Keratinocyte (primary cell): ENCODE results near the gene TSPAN11.

Source experiments
- EZH2 ChIP-seq: IDR thresholded peaks from one replicate; pipeline ENCODE4 v1.6.1; 2012; ENCODE audit warnings: inconsistent platforms, mild to moderate bottlenecking, low read length, moderate library complexity
- TF ChIP-seq, protein P1 (sequence below), 3 experiments: IDR thresholded peaks in 1 of 3; conservative IDR thresholded peaks in 1 of 3; optimal IDR thresholded peaks in 1 of 3; 2 replicates in 2 of 3; 3 replicates in 1 of 3; pipeline versions ENCODE3 to v1.5.1; 2011; ENCODE audit warnings: low read length in 3 of 3, mild to moderate bottlenecking in 3 of 3, moderate library complexity in 2 of 3, control low read depth in 1 of 3, inconsistent platforms in 1 of 3; ENCODE audit not compliant: insufficient read depth in 2 of 3; ENCODE audit errors: extremely low read depth in 1 of 3

DNA sequence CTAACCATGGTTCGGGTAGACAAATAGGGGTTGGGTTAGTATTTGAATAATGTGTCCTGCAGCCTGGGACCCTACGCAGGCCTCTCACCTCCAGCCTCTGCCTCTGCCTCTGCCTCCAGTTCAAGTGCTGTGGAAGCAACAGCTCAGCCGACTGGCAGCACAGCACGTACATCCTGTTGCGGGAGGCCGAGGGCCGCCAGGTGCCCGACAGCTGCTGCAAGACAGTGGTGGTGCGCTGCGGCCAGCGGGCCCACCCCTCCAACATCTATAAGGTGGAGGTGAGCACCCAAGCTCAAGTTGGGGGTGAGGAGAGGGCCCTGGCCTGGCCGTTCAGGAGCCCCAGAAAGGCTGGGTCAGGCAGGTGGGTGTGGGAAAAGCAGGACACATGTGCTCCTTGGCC is 55.9 kb downstream of the TSPAN11 start:
- TF ChIP-seq, protein P1, sequence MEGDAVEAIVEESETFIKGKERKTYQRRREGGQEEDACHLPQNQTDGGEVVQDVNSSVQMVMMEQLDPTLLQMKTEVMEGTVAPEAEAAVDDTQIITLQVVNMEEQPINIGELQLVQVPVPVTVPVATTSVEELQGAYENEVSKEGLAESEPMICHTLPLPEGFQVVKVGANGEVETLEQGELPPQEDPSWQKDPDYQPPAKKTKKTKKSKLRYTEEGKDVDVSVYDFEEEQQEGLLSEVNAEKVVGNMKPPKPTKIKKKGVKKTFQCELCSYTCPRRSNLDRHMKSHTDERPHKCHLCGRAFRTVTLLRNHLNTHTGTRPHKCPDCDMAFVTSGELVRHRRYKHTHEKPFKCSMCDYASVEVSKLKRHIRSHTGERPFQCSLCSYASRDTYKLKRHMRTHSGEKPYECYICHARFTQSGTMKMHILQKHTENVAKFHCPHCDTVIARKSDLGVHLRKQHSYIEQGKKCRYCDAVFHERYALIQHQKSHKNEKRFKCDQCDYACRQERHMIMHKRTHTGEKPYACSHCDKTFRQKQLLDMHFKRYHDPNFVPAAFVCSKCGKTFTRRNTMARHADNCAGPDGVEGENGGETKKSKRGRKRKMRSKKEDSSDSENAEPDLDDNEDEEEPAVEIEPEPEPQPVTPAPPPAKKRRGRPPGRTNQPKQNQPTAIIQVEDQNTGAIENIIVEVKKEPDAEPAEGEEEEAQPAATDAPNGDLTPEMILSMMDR (optimal IDR thresholded peaks at IDR 0.05 in 1 of 3, IDR thresholded peaks at IDR 0.05 in 1 of 3, conservative IDR thresholded peaks at IDR 0.05 in 1 of 3; ENCODE audit: extremely low read depth in 1 of 3, insufficient read depth in 2 of 3, low read length in 3 of 3) = no peak
- TF ChIP-seq EZH2 = no peak
